HuH-7 (cell line): Measurements from ENCODE around the gene SMYD4.
A peak's percentile ranks its signal among the peaks of the same experiment; 100 is the strongest.
"Not testable (repeated sequence)": the region's sequence is repeated elsewhere in the genome, so short reads cannot be mapped to it uniquely, and the experiment has no call there.

ENCODE experiments used
- DNase-seq: peaks from one replicate; pipeline ENCODE4 v3.0.0; 2011; ENCODE audit warnings: low spot score

SMYD4 gene

DNA sequence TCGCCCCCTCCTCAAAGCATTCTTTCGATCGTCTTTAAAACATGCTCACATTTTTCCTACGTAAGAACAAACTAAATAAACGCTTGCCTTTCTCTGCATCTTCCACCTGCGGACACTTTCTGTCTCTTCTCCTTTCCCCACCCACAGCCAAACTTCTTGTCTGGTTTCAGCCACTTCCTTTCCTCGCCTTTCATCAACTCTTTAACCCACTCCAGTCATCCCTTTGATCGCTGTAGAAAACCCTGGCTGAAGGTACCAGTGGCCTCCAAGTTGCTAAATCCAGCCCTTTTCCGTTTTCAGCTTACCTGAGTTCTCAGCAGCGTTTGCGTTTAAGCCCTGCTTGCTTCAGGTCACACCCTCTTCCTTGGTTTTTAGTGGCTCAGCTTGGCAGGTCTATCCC, 586 bp upstream of the SMYD4 start:
- DNase-seq, result no peak

DNA sequence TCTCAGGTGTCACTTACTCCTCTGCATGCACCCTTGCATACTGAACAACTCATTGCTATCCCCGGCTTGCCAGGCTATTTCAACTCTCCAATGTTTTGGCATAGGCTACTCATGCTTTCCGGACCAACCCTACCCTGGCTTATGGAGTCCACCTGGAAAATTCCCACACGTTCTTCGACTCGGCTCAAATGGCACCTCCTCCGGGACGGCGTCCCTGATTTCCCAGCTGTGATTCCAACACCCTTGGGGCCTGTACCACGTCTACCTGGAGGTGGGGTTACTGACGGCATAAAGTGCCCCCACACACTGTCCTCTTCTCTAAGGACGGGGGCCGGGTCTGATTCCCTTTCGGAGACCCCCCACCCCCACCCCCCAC, 498 bp downstream of the SMYD4 start:
- DNase-seq, result no peak

- DNase-seq, result no peak
Measured at GRCh38 chr17:1820528-1821252, 9.0 kb downstream of the SMYD4 start.

GRCh38 chr17:1813088-1813487, 16.6 kb downstream of the SMYD4 start:
- DNase-seq, result no peak

DNA sequence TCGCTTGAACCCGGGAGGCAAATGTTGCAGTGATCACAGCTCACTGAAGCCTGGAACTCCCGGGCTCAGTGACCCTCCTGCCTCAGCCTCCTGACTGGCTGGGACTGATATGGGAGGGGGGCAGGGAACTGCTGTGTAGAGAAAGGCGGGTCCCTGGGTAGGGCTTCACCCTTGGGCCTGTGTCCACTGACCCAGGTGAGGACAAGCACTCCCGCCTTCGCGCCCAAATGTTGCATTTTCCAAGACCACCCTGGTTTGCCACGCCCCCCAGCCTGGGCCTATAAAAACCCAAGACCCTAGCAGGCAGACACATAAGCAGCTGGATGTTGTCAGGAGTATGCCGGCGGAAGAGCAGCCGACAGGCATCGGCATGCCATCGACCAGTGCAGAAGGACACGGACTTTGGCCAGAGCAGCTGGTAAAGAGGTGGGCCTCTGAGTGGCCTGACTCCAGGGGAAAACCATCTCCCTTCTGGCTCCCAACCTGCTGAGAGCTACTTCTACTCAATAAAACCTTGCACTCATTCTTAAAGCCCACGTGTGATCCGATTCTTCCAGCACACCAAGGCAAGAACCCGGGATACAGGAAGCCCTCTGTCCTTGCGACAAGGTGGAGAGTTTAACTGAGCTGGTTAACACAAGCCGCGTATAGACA, 19.1 kb downstream of the SMYD4 start:
- DNase-seq, result peak; percentile 63

- DNase-seq, result not testable (repeated sequence)
Measured at GRCh38 chr17:1809815-1810214, 19.9 kb downstream of the SMYD4 start.

DNA sequence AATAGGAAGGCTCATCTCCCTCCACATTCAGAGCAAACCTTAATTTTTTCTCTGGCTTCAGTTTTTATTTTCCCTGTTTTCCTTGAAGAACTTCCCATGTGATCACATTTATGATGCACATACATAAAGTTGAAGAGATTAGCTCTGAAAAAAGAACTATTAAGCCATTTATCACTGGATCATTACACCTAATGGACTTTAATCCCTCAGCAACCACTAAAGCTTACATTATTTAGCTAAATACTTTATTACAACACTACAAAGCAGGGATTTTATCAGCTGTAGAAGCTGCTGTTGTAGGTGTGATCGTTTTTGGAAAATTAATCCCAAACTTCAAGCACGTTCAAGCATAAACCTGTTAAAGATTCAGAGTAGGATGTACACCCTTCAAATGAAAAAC, 21.1 kb downstream of the SMYD4 start:
- no peak for DNase-seq

GRCh38 chr17:1807890-1808289, 21.8 kb downstream of the SMYD4 start:
- no peak for DNase-seq

- DNase-seq, result no peak
Measured at GRCh38 chr17:1803280-1803679, 26.4 kb downstream of the SMYD4 start.

DNA sequence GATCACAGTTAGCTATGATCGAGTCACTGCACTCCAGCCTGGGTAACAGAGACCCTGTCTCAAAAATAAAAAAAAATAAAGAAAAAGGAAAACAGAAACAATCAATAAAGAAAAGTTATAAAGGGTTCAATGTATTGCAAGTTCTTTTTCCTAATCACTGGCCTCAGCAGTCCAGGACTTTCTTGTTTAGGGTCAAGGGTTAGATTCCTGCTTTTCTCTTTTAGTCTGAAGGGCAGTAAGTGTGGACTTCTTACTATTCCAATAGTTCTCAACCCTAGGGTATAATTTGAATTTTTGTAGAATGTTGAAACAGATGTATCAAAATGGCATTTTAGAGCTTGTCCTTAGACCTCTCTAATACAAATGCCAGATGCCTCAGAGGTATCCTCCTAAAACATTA, 27.3 kb downstream of the SMYD4 start:
- no peak for DNase-seq

- no peak for DNase-seq
Measured at GRCh38 chr17:1800712-1801111, 29.0 kb downstream of the SMYD4 start.

DNA sequence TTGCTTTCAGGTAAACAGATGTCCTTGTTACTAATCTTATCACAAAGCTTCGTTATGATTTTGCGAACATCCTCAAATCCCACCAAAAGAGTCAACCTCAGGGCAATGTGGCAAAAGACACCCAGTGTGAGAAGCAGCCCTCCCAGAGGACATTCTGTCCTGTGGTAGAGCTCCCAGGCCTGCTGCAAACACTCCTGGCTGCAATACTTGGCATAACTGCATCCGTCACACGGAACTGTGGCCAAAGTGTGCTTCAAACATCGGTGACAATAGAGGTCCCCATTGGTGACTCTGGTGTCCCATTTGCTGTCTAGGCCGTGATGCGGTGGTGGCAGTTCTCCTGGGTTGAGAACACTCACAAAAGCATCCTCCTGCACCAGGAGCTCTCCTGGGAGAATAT, 29.5 kb downstream of the SMYD4 start:
- DNase-seq, result no peak

DNA sequence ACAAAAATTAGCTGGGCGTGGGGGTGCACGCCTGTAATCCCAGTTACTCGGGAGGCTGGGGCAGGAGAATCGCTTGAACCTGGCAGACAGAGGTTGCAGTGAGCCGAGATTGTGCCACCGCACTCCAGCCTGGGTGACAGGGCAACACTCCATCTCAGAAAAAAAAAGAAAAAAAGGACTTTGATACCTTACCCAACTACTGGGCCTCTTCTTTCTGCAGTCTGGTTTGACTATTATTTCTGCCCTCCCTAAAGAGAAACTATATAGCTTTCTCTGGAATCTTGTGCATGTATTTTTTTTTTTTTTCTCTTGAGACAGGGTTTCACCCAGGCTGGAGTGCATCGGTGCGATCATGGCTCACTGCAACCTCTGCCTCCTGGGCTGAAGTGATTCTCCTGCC, 31.9 kb downstream of the SMYD4 start:
- not testable (repeated sequence) for DNase-seq

DNA sequence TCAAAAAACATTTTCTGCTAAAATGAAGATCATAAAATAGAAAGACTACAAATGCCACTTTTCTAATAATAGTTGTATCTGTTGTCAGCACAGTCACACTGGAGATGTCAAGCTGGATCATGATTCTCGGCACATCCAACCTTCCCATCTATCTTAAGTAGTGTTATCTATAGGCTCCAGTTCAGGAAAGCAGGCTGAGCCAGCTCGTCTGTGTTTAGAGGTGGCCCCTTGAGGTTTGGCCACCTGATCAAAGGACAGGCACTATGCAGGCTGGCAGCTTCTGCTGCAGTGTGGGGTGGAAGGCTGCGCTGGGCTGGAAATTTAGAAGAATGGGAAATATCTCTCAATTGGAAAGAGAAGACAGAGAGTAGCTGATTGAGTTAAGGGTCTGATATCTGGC, 32.4 kb downstream of the SMYD4 start:
- DNase-seq, result no peak

DNA sequence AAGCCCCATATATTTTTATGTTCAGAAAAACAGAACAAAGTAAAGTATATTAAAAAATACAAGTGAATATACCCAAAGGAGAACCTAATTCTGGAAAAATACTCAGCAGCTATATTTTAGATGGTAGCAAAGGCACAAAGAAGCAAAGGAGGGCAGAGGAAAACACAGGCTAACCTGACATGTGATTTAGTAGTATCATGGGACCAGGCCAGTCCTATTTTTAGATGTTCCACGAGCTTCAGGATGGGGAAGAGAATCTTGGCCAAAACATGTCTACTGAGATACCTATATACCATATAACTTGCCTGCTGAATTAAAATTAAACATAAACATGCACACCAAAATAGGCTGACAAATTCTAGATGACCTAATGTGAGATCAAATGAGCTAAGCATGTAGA, 32.9 kb downstream of the SMYD4 start:
- DNase-seq, result no peak

DNA sequence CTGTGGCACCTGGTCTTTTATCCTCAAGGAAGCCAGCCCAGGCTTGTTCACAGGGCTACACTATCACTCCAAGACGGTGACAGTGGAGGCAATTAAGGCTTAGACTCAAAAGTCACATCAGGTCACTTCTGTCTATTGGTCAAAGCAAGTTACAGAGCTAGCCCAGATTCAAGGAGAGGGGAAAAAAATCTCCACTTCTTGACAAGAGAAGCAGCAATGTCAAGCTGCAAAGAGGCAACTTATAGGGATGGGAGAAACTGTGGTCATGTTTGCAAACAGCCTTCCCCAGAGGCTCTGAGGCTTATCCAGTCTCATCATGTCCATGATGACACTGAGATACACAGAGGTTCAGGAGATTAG, 36.3 kb downstream of the SMYD4 start:
- no peak for DNase-seq

GRCh38 chr17:1792495-1793446, 36.9 kb downstream of the SMYD4 start:
- DNase-seq, result no peak

DNA sequence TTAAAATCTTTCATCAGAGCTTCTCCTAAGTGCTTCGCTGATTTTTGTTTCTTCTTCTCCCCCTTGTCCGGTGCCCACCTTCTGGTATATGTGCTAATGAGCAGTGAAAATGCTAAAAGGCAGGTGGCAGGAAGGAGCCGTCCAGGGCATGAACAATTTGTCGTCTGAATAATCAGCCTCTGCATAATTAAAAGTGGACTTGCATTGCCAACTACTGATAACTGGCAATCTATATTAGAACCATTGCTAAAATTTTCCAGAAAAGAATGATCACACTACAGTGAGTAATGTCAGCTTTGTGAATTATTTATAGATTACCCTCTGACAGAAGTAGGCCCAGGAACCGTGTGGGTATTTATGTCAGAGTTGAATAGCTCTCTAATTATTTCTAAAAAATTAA, 39.8 kb downstream of the SMYD4 start:
- no peak for DNase-seq

DNA sequence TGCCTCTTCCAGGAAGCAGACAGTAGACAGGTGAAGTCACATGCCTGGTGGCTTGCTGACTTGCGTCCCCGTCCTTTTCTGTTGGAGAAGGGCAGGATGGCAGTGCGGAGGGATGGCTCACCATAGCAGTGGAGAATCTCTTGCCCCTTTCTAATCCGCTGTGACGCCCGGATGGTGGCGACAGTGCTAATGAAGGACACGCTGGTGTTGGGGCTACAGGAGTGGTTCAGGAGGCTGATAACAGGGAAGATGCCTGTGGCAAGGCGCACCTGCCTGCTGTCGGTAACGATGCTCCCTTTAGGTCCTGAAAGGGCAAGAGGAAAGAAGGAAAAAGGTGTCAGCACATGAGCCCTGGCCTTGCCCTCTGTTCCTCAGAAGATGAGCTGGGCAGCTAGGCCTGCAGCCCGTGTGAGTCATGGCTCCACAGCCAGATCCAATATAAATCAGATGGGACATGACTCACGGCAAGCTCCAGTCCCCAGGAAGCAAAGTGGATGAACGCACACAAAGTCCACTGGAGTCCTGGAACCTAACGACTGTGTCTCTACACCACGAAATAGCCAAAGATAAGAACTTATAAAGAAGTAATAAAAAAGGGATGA, 42.3 kb downstream of the SMYD4 start:
- no peak for DNase-seq

DNA sequence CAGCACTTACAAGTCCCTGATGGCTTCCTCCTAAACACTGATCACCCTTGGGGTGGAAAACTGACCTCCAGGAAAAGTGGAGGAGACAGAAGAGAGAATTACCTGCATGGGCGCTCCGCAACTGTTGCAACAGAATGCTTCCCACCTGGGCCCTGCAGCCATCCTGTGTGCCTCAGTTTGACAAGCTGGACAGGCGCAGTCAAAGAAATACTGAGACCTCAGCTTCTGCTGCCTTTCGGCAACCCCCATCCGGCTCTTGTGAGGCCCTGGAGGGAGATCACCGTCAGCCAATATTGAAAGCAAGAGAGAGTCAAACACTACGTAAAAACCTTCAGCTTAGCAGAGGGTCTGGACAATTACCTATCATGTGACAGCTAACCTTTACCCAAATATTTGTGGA, 43.0 kb downstream of the SMYD4 start:
- DNase-seq, result no peak

DNA sequence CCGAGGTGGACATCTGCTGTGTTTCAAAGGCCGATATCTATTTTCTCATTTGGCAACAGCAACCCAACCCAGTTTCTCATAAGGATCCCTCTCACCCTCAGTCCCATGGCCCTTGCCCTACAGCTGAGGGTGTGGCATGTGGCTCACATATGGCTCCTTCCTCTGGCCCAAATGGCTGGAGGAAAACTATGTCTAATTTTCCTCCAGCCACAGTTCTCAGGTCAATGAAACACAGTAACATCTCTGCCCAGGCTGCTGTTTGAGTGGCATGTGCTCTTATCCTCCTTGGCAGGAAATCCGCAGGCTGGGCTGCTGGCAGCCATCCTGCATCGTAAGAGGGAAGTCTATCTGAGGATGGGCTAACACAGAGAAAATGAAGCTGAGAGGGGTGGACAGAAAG, 43.8 kb downstream of the SMYD4 start:
- no peak for DNase-seq

- DNase-seq, result peak; percentile 76
Measured at GRCh38 chr17:1783834-1784611, 45.7 kb downstream of the SMYD4 start.
